GM19324 (cell line): ENCODE data around the gene TCTN2.

ENCODE experiments used
- ATAC-seq: cut with Tn5 transposase; IDR thresholded peaks from one replicate; pipeline ENCODE4 v1.9.1; 2021; ENCODE audit warnings: mild to moderate bottlenecking, moderate library complexity; ENCODE audit not compliant: unreplicated experiment, low FRiP score

TCTN2 gene

DNA sequence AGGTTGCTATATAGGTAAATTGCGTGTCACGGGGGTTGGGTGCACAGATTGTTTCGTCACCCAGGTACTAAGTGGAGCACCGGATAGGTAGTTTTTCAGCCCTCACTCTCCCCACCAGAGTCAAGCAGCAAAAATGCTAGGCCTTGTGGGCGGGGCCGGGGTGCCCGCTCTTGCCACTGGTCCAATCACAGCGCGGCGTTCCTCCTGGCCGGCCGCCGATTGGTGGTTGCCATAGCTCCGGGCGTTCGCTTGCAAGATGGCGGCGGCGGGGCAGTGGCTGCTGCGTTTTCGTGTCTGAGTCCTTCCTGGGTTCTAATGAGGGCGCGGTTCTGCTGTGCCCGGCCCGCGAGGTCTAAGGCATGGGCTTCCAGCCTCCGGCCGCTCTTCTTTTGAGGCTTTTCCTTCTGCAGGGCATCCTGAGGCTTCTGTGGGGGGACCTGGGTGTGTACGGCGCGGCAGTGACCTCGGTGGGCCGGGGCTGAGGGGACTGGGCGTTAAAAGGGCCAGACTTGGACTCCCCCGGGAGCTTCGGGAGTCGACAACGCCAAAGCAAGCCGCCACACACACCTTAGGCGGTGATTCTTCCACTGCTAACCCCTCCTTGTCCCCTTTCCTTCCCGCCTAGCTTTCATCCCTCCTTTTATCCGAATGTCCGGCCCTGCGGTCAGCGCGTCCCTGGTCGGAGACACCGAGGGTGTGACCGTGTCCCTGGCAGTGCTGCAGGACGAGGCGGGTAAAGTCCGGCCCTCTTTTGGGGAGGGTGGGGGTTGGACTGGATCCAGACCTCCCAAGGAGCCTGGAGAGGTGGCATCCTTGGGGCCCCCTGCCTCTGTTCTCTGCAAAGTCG is at the start of gene TCTN2:
TCTN2 (plus strand) TSS at position 232 of the 847 bp plus-strand sequence; CDS start at position 360, 128 bp downstream.
- ATAC-seq, result peak; percentile 98

DNA sequence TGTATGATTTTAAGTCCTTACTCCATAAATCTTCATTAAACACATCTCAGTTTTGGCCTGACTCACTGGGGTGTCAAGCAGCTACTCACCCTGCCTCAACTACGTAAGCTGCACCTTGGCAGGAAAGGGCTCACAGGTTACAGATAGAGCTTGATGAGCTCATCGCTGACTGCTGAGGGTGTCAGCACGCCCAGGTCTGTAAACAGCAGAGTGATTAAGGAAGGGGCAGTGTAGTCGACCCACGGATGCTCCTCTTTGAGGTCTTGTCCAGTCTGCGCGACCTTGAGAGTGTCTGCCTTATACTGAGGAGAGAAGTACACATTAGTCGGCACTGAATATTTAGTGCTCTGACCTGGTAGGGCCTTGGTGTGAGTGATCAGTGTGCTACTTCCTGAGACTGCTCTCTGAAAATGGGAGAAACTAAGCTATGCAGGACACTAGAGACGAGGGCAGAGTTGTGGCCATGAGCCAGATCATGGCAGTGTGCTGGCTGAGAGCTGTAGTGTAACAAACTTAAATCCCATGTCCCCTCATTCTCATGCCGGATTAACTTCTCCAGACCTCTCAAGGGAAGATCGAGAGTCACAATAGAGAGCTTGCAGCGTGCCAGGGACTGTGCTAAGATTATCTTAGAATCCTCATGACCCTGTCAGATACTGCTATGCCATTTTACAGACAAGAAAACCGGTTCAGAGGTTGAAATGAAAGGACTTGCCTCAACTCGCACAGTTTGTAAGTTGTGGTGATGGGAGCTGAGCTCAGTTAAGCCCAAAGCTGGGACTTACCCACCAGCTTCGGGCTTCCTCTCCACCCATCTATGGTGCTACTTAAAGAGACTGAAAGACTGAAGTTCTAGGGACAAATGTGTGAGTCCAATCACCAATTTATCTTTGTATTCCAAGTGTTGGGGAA is 49.0 kb upstream of the TCTN2 start:
- ATAC-seq, result no peak

GRCh38 chr12:123633379-123634141 is 37.4 kb upstream of the TCTN2 start, which contains the start of the genes EIF2B1 and GTF2H3:
EIF2B1 (minus strand) TSS chr12:123633686; CDS start chr12:123633557, 129 bp downstream.
GTF2H3 (plus strand) TSS chr12:123633829; CDS start chr12:123633860, 31 bp downstream.
- peak; percentile 95 for ATAC-seq

GRCh38 chr12:123634142-123634561 is 36.8 kb upstream of the TCTN2 start:
- no peak for ATAC-seq

- no peak for ATAC-seq
Observed at GRCh38 chr12:123643911-123644310, 27.0 kb upstream of the TCTN2 start.

DNA sequence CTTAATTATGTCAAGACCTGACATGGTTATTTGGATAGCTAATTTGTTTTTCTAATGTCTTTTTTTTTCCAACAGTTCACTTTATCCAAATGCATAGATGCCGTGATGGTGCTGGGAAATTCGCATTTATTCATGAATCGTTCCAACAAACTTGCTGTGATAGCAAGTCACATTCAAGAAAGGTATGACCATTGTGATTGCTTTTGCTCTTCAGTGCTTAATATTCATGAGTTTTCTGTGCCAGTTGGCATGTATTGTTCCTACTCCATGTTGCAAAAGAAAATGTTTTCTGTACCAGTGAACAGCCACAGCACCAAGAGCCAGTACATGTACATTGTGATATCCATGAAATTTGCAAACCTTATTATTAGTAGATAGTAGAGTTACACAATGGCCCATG is 25.5 kb upstream of the TCTN2 start:
- ATAC-seq, result no peak

DNA sequence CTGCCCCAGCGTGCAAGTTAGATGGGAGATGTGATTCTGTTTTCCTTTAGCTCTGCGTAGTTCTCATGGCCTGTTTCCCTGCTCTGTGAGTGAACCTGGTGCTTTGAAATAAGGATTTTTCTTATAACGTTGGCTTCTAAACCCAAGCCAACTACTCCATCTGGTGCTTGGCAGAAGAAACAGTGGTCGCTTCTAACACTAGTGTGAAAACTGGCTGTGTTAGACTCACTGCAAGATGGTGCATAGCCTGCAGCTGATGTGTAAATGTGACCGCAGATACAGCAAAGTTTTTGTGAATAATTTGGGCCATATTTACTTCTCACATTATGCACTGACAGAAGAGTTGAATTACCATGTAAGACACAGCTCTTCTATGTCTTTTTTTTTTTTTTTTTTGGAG is 25.0 kb upstream of the TCTN2 start:
- no peak for ATAC-seq

- ATAC-seq, result no peak
Observed at GRCh38 chr12:123648401-123648800, 22.5 kb upstream of the TCTN2 start.

DNA sequence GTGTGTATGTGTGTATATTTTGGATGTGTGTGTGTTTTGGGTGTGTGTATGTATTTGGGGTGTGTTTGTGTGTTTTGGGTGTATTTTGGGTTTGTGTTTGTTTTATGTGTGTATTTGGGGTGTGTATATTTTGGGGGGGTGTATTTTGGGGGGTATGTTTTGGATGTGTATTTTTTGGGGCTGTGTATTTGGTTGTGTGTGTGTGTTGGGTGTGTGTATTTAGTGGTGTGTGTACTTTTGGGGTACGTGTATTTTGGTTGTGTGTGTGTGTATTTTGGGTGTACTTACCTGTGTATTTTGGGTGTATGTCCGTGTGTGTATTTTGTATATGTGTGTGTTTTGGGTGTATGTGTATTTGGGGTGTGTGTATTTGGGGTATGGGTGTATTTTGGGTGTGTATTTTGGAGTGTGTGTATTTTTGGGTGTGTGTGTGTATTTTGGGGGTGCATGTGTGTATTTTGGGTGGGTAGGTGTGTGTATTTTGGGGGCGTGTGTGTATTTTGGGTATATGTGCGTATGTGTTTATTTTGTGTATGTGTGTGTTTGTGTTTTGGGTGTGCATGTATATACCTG is 16.7 kb upstream of the TCTN2 start:
- ATAC-seq, result no peak

- peak; percentile 87 for ATAC-seq
Observed at GRCh38 chr12:123655420-123655819, 15.5 kb upstream of the TCTN2 start.

- ATAC-seq, result no peak
Observed at GRCh38 chr12:123656392-123656791, 14.5 kb upstream of the TCTN2 start.

- no peak for ATAC-seq
Observed at GRCh38 chr12:123657211-123657610, 13.7 kb upstream of the TCTN2 start.

DNA sequence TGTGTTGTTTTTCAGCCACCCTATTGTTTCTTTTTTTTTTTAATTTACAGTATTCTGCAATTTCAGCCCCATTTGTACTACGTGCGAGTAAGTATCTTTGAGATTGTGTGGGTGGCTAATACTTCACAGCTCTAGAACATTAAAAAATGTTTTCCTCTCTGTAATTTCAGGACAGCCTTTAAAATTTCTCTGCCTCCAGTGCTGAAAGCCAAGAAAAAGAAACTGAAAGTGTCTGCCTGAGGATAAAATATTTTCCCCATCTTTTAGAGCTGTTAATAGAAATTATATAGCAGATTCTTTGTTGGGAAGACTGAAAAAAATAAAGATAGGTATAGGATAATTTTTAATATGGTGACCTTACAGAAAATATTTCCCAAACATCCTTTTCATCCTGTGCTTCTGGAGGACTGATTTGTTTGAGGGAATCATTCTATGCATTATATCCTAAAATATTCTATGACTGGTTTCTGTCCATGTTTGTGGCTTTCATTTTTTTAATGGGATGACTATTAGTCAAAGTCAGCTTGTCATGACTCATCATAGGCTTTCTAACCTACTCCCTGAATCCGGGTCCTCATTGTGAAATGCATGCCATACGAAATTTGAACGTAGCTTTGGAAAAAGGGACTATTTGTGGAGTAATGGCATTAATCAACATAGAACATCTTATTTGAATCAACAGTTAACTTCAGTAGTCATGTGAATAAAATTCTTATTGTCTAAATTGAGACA is 10.8 kb upstream of the TCTN2 start:
- ATAC-seq, result no peak

- no peak for ATAC-seq
Observed at GRCh38 chr12:123667771-123668170, 3.1 kb upstream of the TCTN2 start.

GRCh38 chr12:123671876-123672275 is 963 bp downstream of the TCTN2 start:
- no peak for ATAC-seq

GRCh38 chr12:123675436-123675835 is 4.5 kb downstream of the TCTN2 start:
- no peak for ATAC-seq

GRCh38 chr12:123676616-123677320 is 5.9 kb downstream of the TCTN2 start:
- ATAC-seq, result no peak

- ATAC-seq, result no peak
Observed at GRCh38 chr12:123678981-123679380, 8.1 kb downstream of the TCTN2 start.

DNA sequence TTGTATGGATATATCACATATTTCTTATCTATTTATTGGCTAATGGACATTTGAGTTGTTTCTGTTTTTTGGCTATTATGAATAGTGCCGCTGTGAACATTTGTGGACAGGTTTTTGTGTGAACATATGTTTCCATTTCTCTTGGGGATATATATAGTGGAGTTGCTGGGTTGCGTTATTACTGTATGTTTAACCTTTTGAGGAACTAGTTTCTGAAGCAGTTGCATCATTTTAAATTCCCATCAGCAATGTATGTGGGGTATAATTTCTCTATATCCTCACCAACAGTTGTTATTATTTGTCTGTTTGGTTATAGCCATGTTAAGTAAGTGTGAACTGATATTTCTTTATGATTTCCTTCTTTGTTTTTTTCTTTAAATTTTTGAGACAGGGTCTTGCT is 10.7 kb downstream of the TCTN2 start:
- ATAC-seq, result no peak
